SK-N-MC (cell line): Measurements from ENCODE around the gene C1RL.

Source experiments
- EZH2 ChIP-seq: fragments of 200-600 bp; sonication (generic); IDR thresholded peaks from one replicate; pipeline ENCODE4 v1.6.1; 2017; ENCODE audit warnings: antibody characterized with exemption
- FOXP2 ChIP-seq: optimal IDR thresholded peaks from 2 replicates; pipeline ENCODE3; 2011; ENCODE audit warnings: mild to moderate bottlenecking, moderate library complexity; ENCODE audit not compliant: insufficient read depth; ENCODE audit errors: extremely low read length, control extremely low read depth
- POLR2AphosphoS5 ChIP-seq: IDR thresholded peaks from 2 replicates; pipeline ENCODE4 v1.6.1; 2012; ENCODE audit warnings: mild to moderate bottlenecking, low read depth, low read length, borderline replicate concordance

DNA sequence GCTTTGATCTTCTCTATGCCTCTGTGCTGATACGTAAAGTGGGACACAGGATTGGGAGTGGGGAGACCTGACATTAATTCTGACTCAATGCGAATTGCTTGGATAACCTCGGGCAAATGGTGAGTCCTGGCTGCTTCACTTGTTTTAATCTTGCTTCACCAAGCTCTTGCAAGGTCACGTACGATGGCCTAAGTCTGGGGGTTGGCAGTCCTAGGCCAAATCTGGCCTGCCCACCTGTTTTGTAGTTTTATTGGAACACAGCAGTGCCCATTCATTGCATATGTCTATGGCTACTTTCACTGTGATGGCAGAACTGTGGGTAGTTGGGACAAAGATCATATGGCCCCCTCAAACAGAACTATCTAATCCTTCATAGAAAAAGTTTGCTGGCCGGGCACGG, 34.5 kb upstream of the C1RL start:
- TF ChIP-seq POLR2AphosphoS5: no peak
- no peak for TF ChIP-seq EZH2
- TF ChIP-seq FOXP2: no peak
